GM12878 (cell line): ENCODE measurements around the gene TRRAP. TPM values are rescaled to one million over a fixed set of nuclear protein-coding genes. Genes with fewer than 3 reads are reported as not detected.

ENCODE experiments used
- ATAC-seq: fragments of 200-7000 bp; cut with Tn5 transposase; 3 replicates; pipeline ENCODE4 v1.9.1; 2020; ENCODE audit warnings: mild to moderate bottlenecking, moderate library complexity
- BruUV-seq: library from RNA; stranded (reverse); fragments of 400-500 nt; replicated peaks from 2 replicates; lab custom pipeline; 2021; lab: Mats Ljungman, UMichigan
- CTCF ChIA-PET: fragments of 300-600 bp; sonication (Branson Sonifier 250); formaldehyde crosslinking; extraction: SDS; loops from one replicate; lab custom pipeline; 2021; ENCODE audit warnings: inconsistent platforms; lab: Yijun Ruan, JAX
- POLR2A ChIA-PET: fragments of 350-600 bp; formaldehyde crosslinking; extraction: SDS; loops from one replicate; lab custom pipeline; 2021; ENCODE audit warnings: inconsistent platforms; lab: Charles Lee
- RAD21 ChIA-PET: fragments of 300-600 bp; sonication (Branson Sonifier 250); formaldehyde crosslinking; loops from one replicate; lab custom pipeline; 2023; ENCODE audit warnings: antibody characterized with exemption; ENCODE audit not compliant: unreplicated experiment; lab: Charles Lee
- SMC1A ChIA-PET: fragments of 300-600 bp; sonication (Branson Sonifier 250); formaldehyde crosslinking; loops from one replicate; lab custom pipeline; 2023; ENCODE audit not compliant: unreplicated experiment, uncharacterized antibody; lab: Charles Lee
- DNase-seq: peaks from one replicate; pipeline ENCODE4 v3.0.0-alpha.2; 2011; ENCODE audit warnings: low read depth, low spot score
- FAIRE-seq: peaks from 3 replicates; lab custom pipeline; 2011; peaks lifted over from hg19 to GRCh38; lab: Jason Lieb, UNC
- H2AFZ ChIP-seq: 2 replicates; pipeline ENCODE4 v1.6.0; 2011; ENCODE audit warnings: low read depth, low read length, control low read depth; ENCODE audit not compliant: control insufficient read depth
- H3K27ac ChIP-seq: 2 replicates; pipeline ENCODE4 v1.5.1; 2011; ENCODE audit warnings: control low read depth; ENCODE audit not compliant: control insufficient read depth, insufficient read depth
- H3K27me3 ChIP-seq, 2 experiments: replicated peaks in 1 of 2; 2 replicates each; pipeline versions ENCODE4 v1.6.0 to v1.6.1; 2011; ENCODE audit warnings: low read length in 1 of 2; ENCODE audit not compliant: control insufficient read depth in 2 of 2, insufficient read depth in 2 of 2
- H3K36me3 ChIP-seq, 2 experiments: 2 replicates each; pipeline ENCODE4 v1.5.1; 2011; ENCODE audit warnings: low read length in 1 of 2; ENCODE audit not compliant: control insufficient read depth in 2 of 2, insufficient read depth in 2 of 2
- H3K4me1 ChIP-seq: 2 replicates; pipeline ENCODE4 v1.6.1; 2011; ENCODE audit warnings: mild to moderate bottlenecking, low read length, moderate library complexity, mixed read lengths; ENCODE audit not compliant: control insufficient read depth, insufficient read depth
- H3K4me2 ChIP-seq: 2 replicates; pipeline ENCODE4 v1.6.0; 2011; ENCODE audit warnings: control low read depth; ENCODE audit not compliant: control insufficient read depth, insufficient read depth
- H3K4me3 ChIP-seq: fragments of 200-600 bp; sonication (generic); 2 replicates; pipeline ENCODE4 v1.5.1; 2016
- H3K79me2 ChIP-seq: 2 replicates; pipeline ENCODE4 v1.6.0; 2011; ENCODE audit warnings: low read length; ENCODE audit not compliant: control insufficient read depth, insufficient read depth
- H3K9ac ChIP-seq: 2 replicates; pipeline ENCODE4 v1.8.0; 2011; ENCODE audit warnings: low read length, control low read depth, mixed read lengths; ENCODE audit not compliant: control insufficient read depth, insufficient read depth
- H3K9me3 ChIP-seq: replicated peaks from 3 replicates; pipeline ENCODE4 v1.5.1; 2011; ENCODE audit warnings: mild to moderate bottlenecking, low read length; ENCODE audit not compliant: control insufficient read depth, insufficient read depth
- H4K20me1 ChIP-seq: 2 replicates; pipeline ENCODE4 v1.6.0; 2011; ENCODE audit not compliant: control insufficient read depth, insufficient read depth
- ATF2 ChIP-seq: IDR thresholded peaks from 2 replicates; pipeline ENCODE4 v1.6.1; 2012; ENCODE audit warnings: low read length, inconsistent platforms
- CHD1 ChIP-seq: IDR thresholded peaks from 2 replicates; pipeline ENCODE4 v1.6.1; 2012; ENCODE audit warnings: low read depth, low read length, improper control_type of control experiment
- DPF2 ChIP-seq: fragments of 450-650 bp; IDR thresholded peaks from 2 replicates; pipeline ENCODE4 v1.6.1; 2017; ENCODE audit warnings: mild to moderate bottlenecking
- ETV6 ChIP-seq, 2 experiments: fragments of 450-650 bp in 1 of 2; IDR thresholded peaks in 1 of 2; conservative IDR thresholded peaks in 1 of 2; 2 replicates each; pipeline ENCODE4 v1.6.1; 2014; ENCODE audit warnings: antibody characterized with exemption in 1 of 2, borderline replicate concordance in 1 of 2, low read depth in 1 of 2, mild to moderate bottlenecking in 1 of 2, moderate library complexity in 1 of 2
- NFIC ChIP-seq: IDR thresholded peaks from 2 replicates; pipeline ENCODE4 v1.6.1; 2012; ENCODE audit warnings: low read depth, mild to moderate bottlenecking, inconsistent platforms, low read length, moderate library complexity
- PAX8 ChIP-seq: fragments of 450-650 bp; IDR thresholded peaks from 2 replicates; pipeline ENCODE4 v1.6.1; 2017; ENCODE audit warnings: mild to moderate bottlenecking, moderate library complexity
- RB1 ChIP-seq: fragments of 450-650 bp; formaldehyde crosslinking; IDR thresholded peaks from 2 replicates; pipeline ENCODE4 v1.6.1; 2017; ENCODE audit warnings: mild to moderate bottlenecking, borderline replicate concordance
- RUNX3 ChIP-seq: IDR thresholded peaks from 2 replicates; pipeline ENCODE4 v1.6.1; 2012; ENCODE audit warnings: low read length, inconsistent platforms
- ZNF592 ChIP-seq: fragments of 450-650 bp; IDR thresholded peaks from 2 replicates; pipeline ENCODE4 v1.6.1; 2017; ENCODE audit warnings: mild to moderate bottlenecking, moderate library complexity
- WGBS: methylation state at CpG from one replicate; pipeline ENCODE4 v1.1.6; 2016; ENCODE audit warnings: low lambda C conversion rate; ENCODE audit not compliant: insufficient replicate concordance, insufficient coverage; ENCODE audit errors: missing lambda C conversion rate; 5-methylcytosine and 5-hydroxymethylcytosine counted together
- in situ Hi-C: fragments of 300-500 bp; cut with MboI; formaldehyde crosslinking; loops from 9 replicates; pipeline ENCODE4 v1.14.3; 2018; ENCODE audit warnings: mixed read lengths
- intact Hi-C: fragments of 100-400 bp; cut with micrococcal nuclease; formaldehyde crosslinking; loops from one replicate; pipeline ENCODE4 v1.14.2; 2022; ENCODE audit not compliant: unreplicated experiment
- polyA plus RNA-seq, 11 experiments: library from polyadenylated mRNA; depleted of rRNA in 4 of 11; unstranded in 6 of 11; stranded (reverse) in 5 of 11; fragments of >200 nt; fragmentation: Nextera tagmentation in 4 of 11; fragmentation: Illumina TruSeq in 1 of 11; extraction: Ambion mirVana in 4 of 11; extraction: Trizol in 1 of 11; gene quantifications; 1 replicate in 1 of 11; 2 replicates in 10 of 11; pipeline versions ENCODE4 v1.2.1 to v1.2.3, GENCODE V29; 2011 to 2016; ENCODE audit warnings: inconsistent platforms in 2 of 11, missing spikeins in 2 of 11, low read depth in 1 of 11
- total RNA-seq, 4 experiments: library from RNA; depleted of rRNA in 3 of 4; stranded (reverse); fragments of >200 nt in 3 of 4; fragmentation: Illumina TruSeq in 1 of 4; extraction: Trizol in 1 of 4; gene quantifications; 2 replicates each; pipeline versions ENCODE4 v1.2.1 to v1.2.3, GENCODE V29; 2013 to 2021
- TF ChIP-seq, protein P1 (sequence below): IDR thresholded peaks from 2 replicates; pipeline ENCODE4 v1.6.1; 2012; ENCODE audit warnings: low read depth, low read length, improper control_type of control experiment
- TF ChIP-seq, protein P2 (sequence below): fragments of 450-650 bp; IDR thresholded peaks from 2 replicates; pipeline ENCODE4 v1.6.1; 2016; ENCODE audit warnings: mild to moderate bottlenecking, moderate library complexity, borderline replicate concordance

Gene TRRAP
- total and polyA plus RNA-seq, 10 of the 15 experiments (the other 5 are each of a cell fraction or from before 2014, with no cell fraction given): 1.1 to 39.3 (median 8.5) TPM

GRCh38 chr7:98922392-98923187 is 44.3 kb downstream of the TRRAP start (continued):
- no peak for TF ChIP-seq ZNF592
- TF ChIP-seq, all 136 proteins: peak for 0

- CTCF ChIA-PET: interaction anchor here (0.8 kb wide), 1 partner anchor 390 kb away, joined by 3 read pairs; no protein-coding TSS in a partner anchor
- Histone ChIP-seq H3K9ac (no peak overlapping the region), H3K79me2 (no peaks in the 10 kb centered on the region), H3K27ac (no peak overlapping the region), H3K4me2 (no peak overlapping the region), H3K36me3 (peaks cover 24 to 40% of the 10 kb centered on the region in 2 experiments; a peak in 3 of 4 replicates), H4K20me1 (no peaks in the 10 kb centered on the region), H3K9me3 (no peaks in the 10 kb centered on the region), H3K4me1 (no peaks in the 10 kb centered on the region), H3K4me3 (no peak overlapping the region), H2AFZ (no peak overlapping the region), H3K27me3 (no peaks in the 10 kb centered on the region)
- TF ChIP-seq ETV6 (conservative IDR thresholded peaks at IDR 0.05 in 1 of 2, IDR thresholded peaks at IDR 0.05 in 1 of 2; ENCODE audit: borderline replicate concordance in 1 of 2, low read depth in 1 of 2) (no peak), DPF2 (no peak), NFIC (no peak), CHD1 (no peak), RUNX3 (no peak), ATF2 (no peak), RB1 (no peak), PAX8 (no peak)
- TF ChIP-seq, protein P1, sequence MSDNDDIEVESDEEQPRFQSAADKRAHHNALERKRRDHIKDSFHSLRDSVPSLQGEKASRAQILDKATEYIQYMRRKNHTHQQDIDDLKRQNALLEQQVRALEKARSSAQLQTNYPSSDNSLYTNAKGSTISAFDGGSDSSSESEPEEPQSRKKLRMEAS: no peak
- TF ChIP-seq, protein P2, sequence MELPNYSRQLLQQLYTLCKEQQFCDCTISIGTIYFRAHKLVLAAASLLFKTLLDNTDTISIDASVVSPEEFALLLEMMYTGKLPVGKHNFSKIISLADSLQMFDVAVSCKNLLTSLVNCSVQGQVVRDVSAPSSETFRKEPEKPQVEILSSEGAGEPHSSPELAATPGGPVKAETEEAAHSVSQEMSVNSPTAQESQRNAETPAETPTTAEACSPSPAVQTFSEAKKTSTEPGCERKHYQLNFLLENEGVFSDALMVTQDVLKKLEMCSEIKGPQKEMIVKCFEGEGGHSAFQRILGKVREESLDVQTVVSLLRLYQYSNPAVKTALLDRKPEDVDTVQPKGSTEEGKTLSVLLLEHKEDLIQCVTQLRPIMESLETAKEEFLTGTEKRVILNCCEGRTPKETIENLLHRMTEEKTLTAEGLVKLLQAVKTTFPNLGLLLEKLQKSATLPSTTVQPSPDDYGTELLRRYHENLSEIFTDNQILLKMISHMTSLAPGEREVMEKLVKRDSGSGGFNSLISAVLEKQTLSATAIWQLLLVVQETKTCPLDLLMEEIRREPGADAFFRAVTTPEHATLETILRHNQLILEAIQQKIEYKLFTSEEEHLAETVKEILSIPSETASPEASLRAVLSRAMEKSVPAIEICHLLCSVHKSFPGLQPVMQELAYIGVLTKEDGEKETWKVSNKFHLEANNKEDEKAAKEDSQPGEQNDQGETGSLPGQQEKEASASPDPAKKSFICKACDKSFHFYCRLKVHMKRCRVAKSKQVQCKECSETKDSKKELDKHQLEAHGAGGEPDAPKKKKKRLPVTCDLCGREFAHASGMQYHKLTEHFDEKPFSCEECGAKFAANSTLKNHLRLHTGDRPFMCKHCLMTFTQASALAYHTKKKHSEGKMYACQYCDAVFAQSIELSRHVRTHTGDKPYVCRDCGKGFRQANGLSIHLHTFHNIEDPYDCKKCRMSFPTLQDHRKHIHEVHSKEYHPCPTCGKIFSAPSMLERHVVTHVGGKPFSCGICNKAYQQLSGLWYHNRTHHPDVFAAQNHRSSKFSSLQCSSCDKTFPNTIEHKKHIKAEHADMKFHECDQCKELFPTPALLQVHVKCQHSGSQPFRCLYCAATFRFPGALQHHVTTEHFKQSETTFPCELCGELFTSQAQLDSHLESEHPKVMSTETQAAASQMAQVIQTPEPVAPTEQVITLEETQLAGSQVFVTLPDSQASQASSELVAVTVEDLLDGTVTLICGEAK: no peak
- POLR2A ChIA-PET: no interaction called here
- no peak for FAIRE-seq
- WGBS: 97% methylated on average over 5 of the region's 5 CpGs
- SMC1A ChIA-PET: no interaction called here
- DNase-seq: no peak
- intact Hi-C loops (no loop called here), in situ Hi-C loops (no loop called here)
- ATAC-seq: no peak
- BruUV-seq: no TSS peak
- RAD21 ChIA-PET: no interaction called here
These were observed 45.2 kb downstream of the TRRAP start for GRCh38 chr7:98923512-98923911.
